ENCODE results near the gene ZNF235.
"Not testable (repeated sequence)": the region's sequence is repeated elsewhere in the genome, so short reads cannot be mapped to it uniquely, and the experiment has no call there.

The ZNF235 gene

GRCh38 chr19:44255705-44256411 lies 49.0 kb downstream of the ZNF235 start:
- DNase-seq (ENCODE audit: low spot score) = no peak

- DNase-seq (ENCODE audit: low spot score) = no peak
Observed at GRCh38 chr19:44254496-44254895, 50.3 kb downstream of the ZNF235 start.

- not testable (repeated sequence) for DNase-seq (ENCODE audit: low spot score)
Observed at GRCh38 chr19:44253392-44253791, 51.4 kb downstream of the ZNF235 start.

GRCh38 chr19:44252332-44252731 lies 52.5 kb downstream of the ZNF235 start:
- not testable (repeated sequence) for DNase-seq (ENCODE audit: low spot score)

GRCh38 chr19:44236384-44236783 lies 68.4 kb downstream of the ZNF235 start:
- no peak for DNase-seq (ENCODE audit: low spot score)
